Measurements from ENCODE around the gene WNT8B.

WNT8B gene

DNA sequence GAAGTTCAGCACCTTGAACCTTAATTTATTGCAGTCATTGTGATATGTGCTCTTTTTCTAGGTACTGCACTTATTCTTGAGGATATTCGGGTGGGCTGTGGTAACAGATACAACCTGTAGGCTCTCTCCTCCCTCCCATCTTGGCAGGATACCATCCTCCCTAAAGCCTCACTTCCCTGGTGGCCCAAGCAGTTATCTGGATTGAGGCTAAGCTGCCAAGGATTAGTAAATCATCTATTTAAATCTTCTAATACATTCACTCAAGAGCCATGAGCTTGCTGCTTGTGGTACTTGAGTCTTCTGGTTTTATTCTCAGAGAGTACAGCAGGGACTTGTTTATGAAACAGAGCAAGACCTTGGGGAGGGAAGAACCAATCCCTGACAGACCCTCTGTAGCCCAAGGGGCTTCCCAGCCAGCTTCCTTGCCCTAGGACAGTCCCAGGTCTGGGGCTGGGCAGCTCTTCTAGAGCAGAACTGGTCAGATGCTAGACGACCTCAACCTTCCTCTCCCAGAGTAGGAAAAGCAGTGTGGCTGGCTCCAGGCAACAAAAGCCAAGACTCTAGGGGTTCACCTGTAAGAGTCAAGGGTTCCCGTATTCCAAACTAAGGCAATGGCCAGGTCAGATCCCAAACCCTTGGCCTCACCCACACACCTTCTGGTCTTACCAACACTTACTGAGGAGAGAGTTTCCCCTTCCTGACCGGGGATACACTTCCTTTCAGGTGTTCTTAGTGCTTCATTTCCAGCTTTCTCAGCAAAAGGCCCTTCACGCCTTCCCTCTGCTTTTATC, 21.3 kb downstream of the WNT8B start:
- 83 to 88% methylated on average over 3 of the region's 5 CpGs for WGBS, 2 experiments (ENCODE audit: insufficient coverage in 2 of 2)

DNA sequence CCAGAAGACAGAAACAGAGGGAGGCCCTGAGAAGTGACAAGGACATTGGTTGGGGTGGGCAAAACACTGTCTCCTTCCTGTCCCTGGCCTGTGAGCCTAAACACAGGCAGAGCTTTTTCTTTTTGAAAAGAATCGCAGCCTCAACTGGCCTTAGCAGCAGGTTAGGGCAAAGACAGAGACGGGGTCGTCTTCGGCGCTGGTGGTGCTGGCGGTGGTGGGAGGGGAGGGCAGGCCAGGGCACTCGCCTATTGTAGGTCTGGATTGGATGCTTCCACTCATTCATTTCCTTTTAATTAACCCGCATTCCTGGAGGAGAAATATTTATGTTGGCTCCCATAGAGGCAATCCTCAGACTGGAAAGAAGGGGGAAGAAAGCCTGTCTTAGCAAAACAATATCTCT, 22.6 kb downstream of the WNT8B start:
- peaks cover 9% of the 10 kb centered on the region for H3K4me1 ChIP-seq (ENCODE audit: control insufficient read depth, insufficient read depth, low read length, poor library complexity, severe bottlenecking)
- H3K9me3 ChIP-seq (ENCODE audit: control insufficient read depth, low read length): no peaks in the 10 kb centered on the region
- no peak overlapping the region for H3K4me3 ChIP-seq (ENCODE audit: extremely low read depth, insufficient read depth, low read length, poor library complexity, severe bottlenecking)
- no peak overlapping the region for H3K27ac ChIP-seq (ENCODE audit: low read depth, low read length, severe bottlenecking)
- H3K36me3 ChIP-seq (ENCODE audit: control insufficient read depth, insufficient read depth, low read length): no peaks in the 10 kb centered on the region
- 0% methylated on average over 1 of the region's 8 CpGs; no CpG with 5 or more reads in 1 of the 2 experiments for WGBS, 2 experiments (ENCODE audit: insufficient coverage in 2 of 2)

More for the DNA sequence above, 21.3 kb downstream of the WNT8B start:
- peaks cover 9% of the 10 kb centered on the region for H3K4me1 ChIP-seq (ENCODE audit: control insufficient read depth, insufficient read depth, low read length, poor library complexity, severe bottlenecking)
- H3K4me3 ChIP-seq (ENCODE audit: extremely low read depth, insufficient read depth, low read length, poor library complexity, severe bottlenecking): no peak overlapping the region
- H3K36me3 ChIP-seq (ENCODE audit: control insufficient read depth, insufficient read depth, low read length): no peaks in the 10 kb centered on the region
- H3K27ac ChIP-seq (ENCODE audit: low read depth, low read length, severe bottlenecking): no peak overlapping the region
- H3K9me3 ChIP-seq (ENCODE audit: control insufficient read depth, low read length): no peaks in the 10 kb centered on the region

DNA sequence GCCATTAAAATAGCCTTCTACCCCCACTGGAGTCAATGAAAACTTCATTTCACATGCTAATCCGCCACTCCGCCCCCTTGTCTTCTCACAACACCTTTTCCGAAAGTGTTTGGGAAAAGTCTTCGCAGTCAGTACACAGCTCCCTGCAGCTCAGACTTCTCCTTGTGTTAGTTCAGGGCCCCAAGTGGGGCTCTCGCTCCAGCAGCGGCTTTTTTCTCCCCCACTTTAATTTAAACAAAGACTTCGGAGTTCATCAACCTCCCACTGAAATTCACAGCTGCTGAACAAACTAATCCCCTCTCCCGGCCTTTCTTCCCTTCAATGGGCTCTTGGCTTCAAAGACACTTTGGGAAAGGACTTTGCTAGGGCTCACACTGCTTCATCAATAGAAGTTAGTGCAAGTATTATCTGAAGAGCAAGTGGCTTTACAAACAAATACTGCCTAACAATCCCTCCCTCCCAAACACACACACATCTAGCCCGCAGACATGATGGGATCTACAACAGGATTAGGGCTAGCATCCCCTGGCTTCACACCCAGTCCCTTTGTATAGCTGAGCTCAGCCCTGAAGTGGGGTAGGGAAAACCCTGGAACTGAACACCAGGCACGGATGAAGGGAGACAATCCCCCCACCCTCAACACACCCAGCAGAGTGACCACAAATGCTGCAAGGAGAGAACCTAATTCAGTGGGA, 23.1 kb downstream of the WNT8B start:
- no peaks in the 10 kb centered on the region for H3K9me3 ChIP-seq (ENCODE audit: control insufficient read depth, low read length)
- no peaks in the 10 kb centered on the region for H3K36me3 ChIP-seq (ENCODE audit: control insufficient read depth, insufficient read depth, low read length)
- H3K4me1 ChIP-seq (ENCODE audit: control insufficient read depth, insufficient read depth, low read length, poor library complexity, severe bottlenecking): peaks cover 9% of the 10 kb centered on the region
- H3K27ac ChIP-seq (ENCODE audit: low read depth, low read length, severe bottlenecking): no peak overlapping the region
- H3K4me3 ChIP-seq (ENCODE audit: extremely low read depth, insufficient read depth, low read length, poor library complexity, severe bottlenecking): no peak overlapping the region
- WGBS, 2 experiments (ENCODE audit: insufficient coverage in 2 of 2): 12 to 20% methylated on average over 6 to 10 of the region's 10 CpGs

DNA sequence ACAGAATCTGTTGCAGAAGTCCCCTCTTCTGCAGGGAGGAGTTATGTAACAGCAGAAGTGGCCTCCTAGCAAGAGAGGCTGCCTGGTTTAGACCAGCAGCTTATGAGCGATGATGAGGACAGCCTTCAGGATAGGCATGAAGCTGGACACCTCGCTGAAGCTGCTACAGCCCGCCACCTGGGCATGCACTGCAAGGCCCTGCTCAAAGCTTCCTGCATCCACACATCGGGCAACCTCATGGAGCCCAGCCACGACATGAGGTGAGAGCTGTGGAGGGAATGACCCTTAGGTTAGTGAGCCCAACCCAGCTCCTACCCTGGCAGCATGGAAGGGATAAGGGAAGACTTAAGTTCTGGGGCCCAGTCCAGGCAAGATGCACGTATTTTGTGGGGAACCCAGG, 24.7 kb downstream of the WNT8B start:
- Histone ChIP-seq H3K27ac (ENCODE audit: low read depth, low read length, severe bottlenecking) (no peak overlapping the region), H3K4me3 (ENCODE audit: extremely low read depth, insufficient read depth, low read length, poor library complexity, severe bottlenecking) (no peak overlapping the region), H3K9me3 (ENCODE audit: control insufficient read depth, low read length) (no peaks in the 10 kb centered on the region), H3K36me3 (ENCODE audit: control insufficient read depth, insufficient read depth, low read length) (no peaks in the 10 kb centered on the region), H3K4me1 (ENCODE audit: control insufficient read depth, insufficient read depth, low read length, poor library complexity, severe bottlenecking) (peaks cover 4% of the 10 kb centered on the region)
- 81 to 88% methylated on average over 5 to 6 of the region's 6 CpGs for WGBS, 2 experiments (ENCODE audit: insufficient coverage in 2 of 2)

DNA sequence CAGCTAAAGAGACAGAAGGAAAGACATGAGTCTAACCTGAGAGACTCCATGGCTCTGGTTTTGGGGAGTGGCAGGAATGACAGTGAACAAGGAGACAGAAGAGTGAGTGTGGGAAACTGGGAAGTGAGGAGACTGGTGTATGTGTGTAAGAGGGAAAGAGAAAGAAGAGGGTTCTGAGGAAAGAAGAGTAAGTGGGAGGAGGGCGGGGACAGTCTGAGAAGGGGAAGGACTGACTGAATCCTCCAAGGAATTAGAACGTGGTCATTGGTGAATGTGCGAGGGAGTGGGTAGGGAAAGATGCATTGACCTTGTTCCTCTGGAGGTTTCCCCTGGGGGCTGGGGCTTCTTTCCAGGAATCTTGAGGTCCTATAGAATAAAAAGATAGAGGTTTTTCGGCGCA, 26.6 kb downstream of the WNT8B start:
- no peak overlapping the region for H3K4me3 ChIP-seq (ENCODE audit: extremely low read depth, insufficient read depth, low read length, poor library complexity, severe bottlenecking)
- H3K9me3 ChIP-seq (ENCODE audit: control insufficient read depth, low read length): no peaks in the 10 kb centered on the region
- no peak overlapping the region for H3K27ac ChIP-seq (ENCODE audit: low read depth, low read length, severe bottlenecking)
- H3K4me1 ChIP-seq (ENCODE audit: control insufficient read depth, insufficient read depth, low read length, poor library complexity, severe bottlenecking): no peaks in the 10 kb centered on the region
- WGBS, 2 experiments (ENCODE audit: insufficient coverage in 2 of 2): 82 to 87% methylated on average over 3 to 4 of the region's 5 CpGs
- H3K36me3 ChIP-seq (ENCODE audit: control insufficient read depth, insufficient read depth, low read length): no peaks in the 10 kb centered on the region

DNA sequence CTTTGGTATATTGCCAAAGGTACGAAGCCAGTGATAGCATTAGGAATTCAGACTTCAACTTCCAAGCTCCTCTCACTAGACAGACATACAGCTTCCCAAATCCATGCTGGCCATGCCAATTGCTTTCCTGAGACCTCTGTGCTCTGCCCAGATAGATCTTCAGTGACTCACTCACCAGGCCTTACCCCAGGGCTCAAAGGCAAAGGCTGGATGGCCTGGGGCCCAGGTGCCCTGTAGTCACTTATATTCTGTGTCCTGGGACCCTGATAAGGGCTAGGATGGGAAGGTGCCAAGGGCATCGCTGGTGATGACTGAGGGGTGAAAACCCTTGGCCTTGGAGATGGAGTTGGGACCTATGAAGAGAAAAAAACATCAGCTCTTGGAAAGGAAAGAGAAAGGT, 27.7 kb downstream of the WNT8B start:
- WGBS, 2 experiments (ENCODE audit: insufficient coverage in 2 of 2): 94 to 96% methylated on average over 2 of the region's 2 CpGs
- Histone ChIP-seq H3K4me1 (ENCODE audit: control insufficient read depth, insufficient read depth, low read length, poor library complexity, severe bottlenecking) (no peaks in the 10 kb centered on the region), H3K27ac (ENCODE audit: low read depth, low read length, severe bottlenecking) (no peak overlapping the region), H3K4me3 (ENCODE audit: extremely low read depth, insufficient read depth, low read length, poor library complexity, severe bottlenecking) (no peak overlapping the region), H3K9me3 (ENCODE audit: control insufficient read depth, low read length) (no peaks in the 10 kb centered on the region), H3K36me3 (ENCODE audit: control insufficient read depth, insufficient read depth, low read length) (peaks cover 3% of the 10 kb centered on the region)

DNA sequence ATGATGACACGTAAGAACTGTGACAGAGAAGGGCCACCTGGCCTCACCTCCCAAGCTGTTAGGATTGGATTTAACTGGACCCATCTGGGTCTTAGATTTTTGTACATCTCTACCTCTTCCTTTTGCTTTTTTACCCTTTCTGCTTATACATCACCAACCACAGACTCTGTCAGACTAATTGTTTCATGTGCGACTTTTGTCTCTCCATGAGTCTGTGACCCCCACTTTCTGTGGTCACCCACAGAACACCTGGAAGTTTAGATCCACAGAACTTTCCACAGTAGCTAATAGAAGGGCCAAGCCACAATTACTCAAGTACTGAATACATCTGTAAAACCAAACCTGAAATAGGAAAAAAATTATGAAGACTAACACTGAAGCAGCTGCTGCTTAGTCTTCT, 33.8 kb downstream of the WNT8B start:
- Histone ChIP-seq H3K36me3 (ENCODE audit: control insufficient read depth, insufficient read depth, low read length) (peaks cover 6% of the 10 kb centered on the region), H3K4me1 (ENCODE audit: control insufficient read depth, insufficient read depth, low read length, poor library complexity, severe bottlenecking) (no peaks in the 10 kb centered on the region), H3K9me3 (ENCODE audit: control insufficient read depth, low read length) (no peaks in the 10 kb centered on the region), H3K27ac (ENCODE audit: low read depth, low read length, severe bottlenecking) (no peak overlapping the region), H3K4me3 (ENCODE audit: extremely low read depth, insufficient read depth, low read length, poor library complexity, severe bottlenecking) (no peak overlapping the region)
- WGBS, 2 experiments (ENCODE audit: insufficient coverage in 2 of 2): 85 to 93% methylated on average over 2 of the region's 2 CpGs

DNA sequence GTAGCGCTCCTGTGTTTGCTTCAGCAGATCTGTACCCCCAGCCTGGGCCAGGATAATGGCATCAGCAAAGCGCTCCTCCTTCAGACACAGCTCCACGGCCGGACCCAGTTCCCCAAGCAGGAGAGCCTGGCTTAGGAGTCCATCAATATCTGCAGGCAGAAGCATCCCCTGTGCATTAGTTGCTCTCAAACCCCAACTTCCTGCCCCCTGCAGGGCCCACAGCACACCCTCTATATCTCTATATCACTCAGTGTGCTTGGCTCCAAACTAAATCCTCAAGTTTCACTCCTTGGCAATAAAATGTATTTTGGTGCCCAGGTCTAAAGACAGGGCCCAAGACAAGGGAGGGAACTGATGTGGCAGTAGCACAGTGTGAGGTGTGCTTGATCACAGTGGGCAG, 35.2 kb downstream of the WNT8B start:
- no peak overlapping the region for H3K27ac ChIP-seq (ENCODE audit: low read depth, low read length, severe bottlenecking)
- no peaks in the 10 kb centered on the region for H3K4me1 ChIP-seq (ENCODE audit: control insufficient read depth, insufficient read depth, low read length, poor library complexity, severe bottlenecking)
- 90 to 97% methylated on average over 2 to 4 of the region's 4 CpGs for WGBS, 2 experiments (ENCODE audit: insufficient coverage in 2 of 2)
- H3K36me3 ChIP-seq (ENCODE audit: control insufficient read depth, insufficient read depth, low read length): peaks cover 6% of the 10 kb centered on the region
- no peaks in the 10 kb centered on the region for H3K9me3 ChIP-seq (ENCODE audit: control insufficient read depth, low read length)
- H3K4me3 ChIP-seq (ENCODE audit: extremely low read depth, insufficient read depth, low read length, poor library complexity, severe bottlenecking): no peak overlapping the region

DNA sequence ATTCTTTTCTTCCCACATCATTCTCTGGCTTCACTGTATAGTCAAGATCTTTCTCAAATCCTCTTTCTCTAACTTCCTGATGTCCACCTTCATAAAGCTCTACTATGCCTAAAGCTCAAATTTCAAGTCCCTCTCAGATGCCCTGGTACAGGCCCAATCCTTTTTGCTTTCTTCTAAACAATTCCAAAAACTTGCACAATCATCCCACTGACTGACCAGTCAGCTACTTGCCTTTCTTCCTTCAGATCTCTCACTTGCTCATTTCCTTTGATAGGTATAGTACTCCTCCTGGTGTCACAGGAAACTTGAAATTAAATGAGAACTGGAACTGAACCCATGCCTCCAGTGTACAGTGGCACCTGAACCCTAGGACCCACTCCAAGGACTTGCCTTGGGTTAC, 38.6 kb downstream of the WNT8B start:
- no peak overlapping the region for H3K4me3 ChIP-seq (ENCODE audit: extremely low read depth, insufficient read depth, low read length, poor library complexity, severe bottlenecking)
- no peaks in the 10 kb centered on the region for H3K4me1 ChIP-seq (ENCODE audit: control insufficient read depth, insufficient read depth, low read length, poor library complexity, severe bottlenecking)
- H3K9me3 ChIP-seq (ENCODE audit: control insufficient read depth, low read length): no peaks in the 10 kb centered on the region
- H3K27ac ChIP-seq (ENCODE audit: low read depth, low read length, severe bottlenecking): no peak overlapping the region
- H3K36me3 ChIP-seq (ENCODE audit: control insufficient read depth, insufficient read depth, low read length): no peaks in the 10 kb centered on the region

DNA sequence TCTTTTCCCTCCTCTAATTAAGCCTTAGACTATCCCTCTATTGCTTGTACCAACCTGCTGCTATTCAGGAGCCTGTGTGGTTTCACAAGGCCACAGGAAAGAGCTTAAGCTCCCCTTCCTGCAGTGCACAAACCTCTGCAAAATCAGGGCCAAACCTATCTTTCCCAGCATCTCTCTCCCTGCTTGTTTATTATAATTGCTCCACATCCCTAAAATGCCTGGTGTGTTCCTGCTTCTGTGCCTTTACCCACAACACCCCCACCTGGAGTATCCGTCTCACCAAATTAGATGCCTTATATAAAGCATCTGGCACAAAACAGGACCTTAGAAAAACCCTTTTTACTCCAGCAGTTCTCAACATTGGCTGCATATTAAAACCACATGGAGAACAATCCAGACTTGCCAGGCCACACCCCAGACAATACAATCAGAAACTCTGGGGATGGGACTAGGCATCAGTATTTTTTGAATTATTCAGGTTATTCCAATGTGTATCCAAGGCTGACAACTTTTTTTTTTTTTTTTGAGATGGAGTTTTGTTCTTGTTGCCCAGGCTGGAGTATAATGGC, 40.2 kb downstream of the WNT8B start:
- peaks cover 3% of the 10 kb centered on the region for H3K36me3 ChIP-seq (ENCODE audit: control insufficient read depth, insufficient read depth, low read length)
- no peak overlapping the region for H3K4me3 ChIP-seq (ENCODE audit: extremely low read depth, insufficient read depth, low read length, poor library complexity, severe bottlenecking)
- no peak overlapping the region for H3K27ac ChIP-seq (ENCODE audit: low read depth, low read length, severe bottlenecking)
- WGBS, 2 experiments (ENCODE audit: insufficient coverage in 2 of 2): 83 to 88% methylated on average over 1 of the region's 1 CpG
- no peaks in the 10 kb centered on the region for H3K9me3 ChIP-seq (ENCODE audit: control insufficient read depth, low read length)
- no peaks in the 10 kb centered on the region for H3K4me1 ChIP-seq (ENCODE audit: control insufficient read depth, insufficient read depth, low read length, poor library complexity, severe bottlenecking)

DNA sequence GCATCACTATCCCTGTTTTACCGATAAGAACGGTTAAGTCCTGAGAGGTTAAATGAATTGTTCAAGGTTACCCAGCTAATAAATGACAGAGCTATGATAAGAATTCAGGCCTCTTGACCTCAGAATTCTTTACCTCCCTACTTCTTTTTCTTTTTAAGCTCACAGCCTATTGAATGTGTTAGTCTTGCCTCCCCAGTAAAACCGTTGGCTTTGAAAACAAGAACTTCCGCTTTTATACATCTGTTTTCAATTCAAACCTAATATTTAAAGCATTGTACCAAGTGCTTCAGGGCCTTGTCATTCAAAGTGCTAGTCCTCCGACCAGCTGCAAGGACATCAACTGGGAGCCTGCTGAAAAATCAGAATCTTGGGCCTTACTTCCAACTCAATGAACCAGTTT, 41.3 kb downstream of the WNT8B start:
- Histone ChIP-seq H3K27ac (ENCODE audit: low read depth, low read length, severe bottlenecking) (no peak overlapping the region), H3K4me3 (ENCODE audit: extremely low read depth, insufficient read depth, low read length, poor library complexity, severe bottlenecking) (no peak overlapping the region), H3K9me3 (ENCODE audit: control insufficient read depth, low read length) (no peaks in the 10 kb centered on the region), H3K36me3 (ENCODE audit: control insufficient read depth, insufficient read depth, low read length) (peaks cover 3% of the 10 kb centered on the region), H3K4me1 (ENCODE audit: control insufficient read depth, insufficient read depth, low read length, poor library complexity, severe bottlenecking) (no peaks in the 10 kb centered on the region)
- WGBS, 2 experiments (ENCODE audit: insufficient coverage in 2 of 2): 83 to 86% methylated on average over 3 to 4 of the region's 5 CpGs

Measured in mesodermal cell (in vitro differentiated cells).